Caco-2 (cell line): Measurements from ENCODE around the gene AGFG2. TPM values are rescaled to one million over a fixed set of nuclear protein-coding genes. Genes with fewer than 3 reads are reported as not detected.

ENCODE experiments used
- BruUV-seq: library from RNA; stranded (reverse); fragments of 400-500 nt; replicated peaks from 2 replicates; lab custom pipeline; 2021; lab: Mats Ljungman, UMichigan
- CTCF ChIA-PET: fragments of 300-600 bp; sonication (Branson Sonifier 250); formaldehyde crosslinking; loops from one replicate; lab custom pipeline; 2022; ENCODE audit warnings: antibody characterized with exemption; lab: Charles Lee
- POLR2A ChIA-PET: fragments of 300-600 bp; sonication (Branson Sonifier 250); formaldehyde crosslinking; loops from one replicate; lab custom pipeline; 2022; ENCODE audit warnings: antibody characterized with exemption; lab: Charles Lee
- DNase-seq, 2 experiments: peaks; one replicate each; pipeline versions ENCODE4 v3.0.0 to v3.0.0-alpha.2; 2020 to 2022
- H3K27me3 ChIP-seq: replicated peaks from 2 replicates; pipeline ENCODE4 v1.6.0; 2011; ENCODE audit warnings: low read length; ENCODE audit not compliant: control insufficient read depth, insufficient read depth
- H3K36me3 ChIP-seq: 2 replicates; pipeline ENCODE4 v1.5.1; 2011; ENCODE audit warnings: low read length; ENCODE audit not compliant: control insufficient read depth, insufficient read depth
- H3K4me1 ChIP-seq: fragments of 250-450 bp; sonication (Bioruptor Pico); 2 replicates; pipeline ENCODE4 v1.5.1; 2020; ENCODE audit warnings: mild to moderate bottlenecking
- H3K4me3 ChIP-seq: 2 replicates; pipeline ENCODE4 v1.5.1; 2011; ENCODE audit warnings: low read depth, mild to moderate bottlenecking, control low read depth, low read length
- H3K9me3 ChIP-seq: fragments of 250-450 bp; sonication (Bioruptor Pico); 2 replicates; pipeline ENCODE4 v1.5.1; 2020; ENCODE audit warnings: mild to moderate bottlenecking, moderate library complexity
- H3K27ac Mint-ChIP-seq: one replicate; pipeline ENCODE4 v1.8.0; 2022; ENCODE audit warnings: mixed read lengths; ENCODE audit not compliant: unreplicated experiment
- H3K27me3 Mint-ChIP-seq: one replicate; pipeline ENCODE4 v1.8.0; 2022; ENCODE audit warnings: mixed read lengths; ENCODE audit not compliant: insufficient read depth, unreplicated experiment
- H3K36me3 Mint-ChIP-seq: one replicate; pipeline ENCODE4 v1.8.0; 2022; ENCODE audit warnings: mild to moderate bottlenecking, mixed read lengths; ENCODE audit not compliant: insufficient read depth, unreplicated experiment
- H3K4me1 Mint-ChIP-seq: one replicate; pipeline ENCODE4 v1.8.0; 2022; ENCODE audit warnings: low read depth, mixed read lengths; ENCODE audit not compliant: unreplicated experiment
- H3K4me3 Mint-ChIP-seq: one replicate; pipeline ENCODE4 v1.8.0; 2022; ENCODE audit warnings: mild to moderate bottlenecking, moderate library complexity, mixed read lengths; ENCODE audit not compliant: unreplicated experiment
- H3K9me3 Mint-ChIP-seq: one replicate; pipeline ENCODE4 v1.8.0; 2022; ENCODE audit warnings: mixed read lengths; ENCODE audit not compliant: unreplicated experiment
- CTCF ChIP-seq, 2 experiments: fragments of 200-600 bp in 1 of 2; IDR thresholded peaks; 1 replicate in 1 of 2; 2 replicates in 1 of 2; pipeline versions ENCODE4 v1.5.1 to v1.8.0; 2011 to 2022; ENCODE audit warnings: antibody characterized with exemption in 1 of 2, control low read depth in 1 of 2, inconsistent platforms in 1 of 2, low read depth in 1 of 2, low read length in 1 of 2, mild to moderate bottlenecking in 1 of 2, moderate library complexity in 1 of 2; ENCODE audit not compliant: insufficient read depth in 1 of 2, severe bottlenecking in 1 of 2, unreplicated experiment in 1 of 2
- intact Hi-C: fragments of 100-400 bp; cut with micrococcal nuclease; formaldehyde crosslinking; loops from one replicate; pipeline ENCODE4 v1.10.0; 2022; ENCODE audit not compliant: unreplicated experiment
- total RNA-seq: library from RNA; stranded (reverse); gene quantifications from 2 replicates; pipeline ENCODE4 v1.2.3, GENCODE V29; 2022

AGFG2 gene
- total RNA-seq, 1 experiment from 2014 or later, result 60.7 TPM

- Histone ChIP-seq H3K27me3 (no peaks in the 10 kb centered on the region), H3K9me3 (no peaks in the 10 kb centered on the region), H3K4me1 (peaks cover 13% of the 10 kb centered on the region), H3K4me3 (peak overlapping the region; percentile 10), H3K36me3 (peaks cover 18% of the 10 kb centered on the region)
- no peak for DNase-seq
- TF ChIP-seq CTCF (IDR thresholded peaks at IDR 0.05; ENCODE audit: insufficient read depth in 1 of 2, low read depth in 1 of 2, low read length in 1 of 2, severe bottlenecking in 1 of 2, unreplicated experiment in 1 of 2), result no peak
- Mint-ChIP-seq H3K4me3 (peak overlapping the region; percentile 86), H3K27me3 (no peaks in the 10 kb centered on the region), H3K4me1 (peaks cover 5% of the 10 kb centered on the region), H3K9me3 (no peaks in the 10 kb centered on the region), H3K27ac (peak overlapping the region; percentile 93), H3K36me3 (peaks cover 33% of the 10 kb centered on the region)
- POLR2A ChIA-PET, result interaction anchor here (0.5 to 3.5 kb wide), 3 partner anchors 20 to 283 kb away, joined by 3 to 60 read pairs (median 3); partner anchors contain the start of genes MOSPD3 and TRIP6
- intact Hi-C loops, result no loop called here
- BruUV-seq, result no TSS peak
- CTCF ChIA-PET, result interaction anchor here (0.6 to 1.6 kb wide), 5 partner anchors 11 to 142 kb away, joined by 3 to 7 read pairs (median 3); no protein-coding TSS in a partner anchor
These were observed 44.4 kb downstream of the AGFG2 start for GRCh38 chr7:100583132-100584053.

- peak overlapping the region; percentile 86 for H3K4me3 Mint-ChIP-seq
- intact Hi-C loops, result no loop called here
- CTCF ChIA-PET, result interaction anchor here (0.6 to 3.5 kb wide), 10 partner anchors 10 to 141 kb away, joined by 3 to 16 read pairs (median 6); partner anchors contain the start of gene MOSPD3
These were observed 45.2 kb downstream of the AGFG2 start for GRCh38 chr7:100584054-100584682.

More at GRCh38 chr7:100584054-100584682, 45.2 kb downstream of the AGFG2 start:
- peaks cover 9% of the 10 kb centered on the region for H3K4me1 Mint-ChIP-seq
- Histone ChIP-seq H3K4me3 (peak overlapping the region; percentile 74), H3K9me3 (no peaks in the 10 kb centered on the region), H3K36me3 (peaks cover 17% of the 10 kb centered on the region), H3K4me1 (peaks cover 13% of the 10 kb centered on the region), H3K27me3 (no peaks in the 10 kb centered on the region)
- peaks cover 25% of the 10 kb centered on the region for H3K36me3 Mint-ChIP-seq
- no peaks in the 10 kb centered on the region for H3K9me3 Mint-ChIP-seq
- no peaks in the 10 kb centered on the region for H3K27me3 Mint-ChIP-seq
- POLR2A ChIA-PET, result interaction anchor here (0.5 to 3.6 kb wide), 8 partner anchors 13 to 268 kb away, joined by 3 to 60 read pairs (median 17); partner anchors contain the start of genes AGFG2, MEPCE, MOSPD3 and SLC12A9
- no peak for TF ChIP-seq CTCF (IDR thresholded peaks at IDR 0.05; ENCODE audit: insufficient read depth in 1 of 2, low read depth in 1 of 2, low read length in 1 of 2, severe bottlenecking in 1 of 2, unreplicated experiment in 1 of 2)
- BruUV-seq, result no TSS peak
- DNase-seq, result no peak
- peak overlapping the region; percentile 93 for H3K27ac Mint-ChIP-seq
